Upper lobe of left lung (tissue), 6 donors: ENCODE results near the gene FKBP3. TPM values are rescaled to one million over a fixed set of nuclear protein-coding genes. Genes with fewer than 3 reads are reported as not detected.

Experiments used
- ATAC-seq, 2 donors: fragments of 200-7000 bp; cut with Tn5 transposase; one replicate each; pipeline ENCODE4 v1.9.1; 2022; ENCODE audit warnings: mild to moderate bottlenecking in 2 of 2, moderate library complexity in 2 of 2; ENCODE audit not compliant: low FRiP score in 2 of 2
- DNase-seq, 2 donors: peaks; one replicate each; pipeline ENCODE4 v3.0.0-alpha.2; 2019 to 2020
- H3K27ac ChIP-seq, 4 donors: fragments of 200-600 bp; sonication (generic); one replicate each; pipeline ENCODE4 v1.5.1; 2016 to 2019
- H3K27me3 ChIP-seq, 4 donors: fragments of 200-600 bp; sonication (generic); one replicate each; pipeline ENCODE4 v1.5.1; 2017 to 2019
- H3K36me3 ChIP-seq, 4 donors: fragments of 200-600 bp; sonication (generic); one replicate each; pipeline ENCODE4 v1.5.1; 2016 to 2019
- H3K4me1 ChIP-seq, 4 donors: fragments of 200-600 bp; sonication (generic); one replicate each; pipeline ENCODE4 v1.5.1; 2018 to 2019
- H3K4me3 ChIP-seq, 4 donors: fragments of 200-600 bp; sonication (generic); one replicate each; pipeline ENCODE4 v1.5.1; 2017 to 2019; ENCODE audit warnings: mild to moderate bottlenecking in 2 of 4, moderate library complexity in 1 of 4
- H3K9me3 ChIP-seq, 4 donors: fragments of 200-600 bp; sonication (generic); one replicate each; pipeline ENCODE4 v1.5.1; 2018 to 2019
- EP300 ChIP-seq, 4 donors: sonication (generic); formaldehyde crosslinking; IDR thresholded peaks; one replicate each; pipeline ENCODE4 v1.5.1; 2017; ENCODE audit warnings: antibody characterized with exemption in 4 of 4, control low read depth in 2 of 4
- POLR2A ChIP-seq, 4 donors: fragments of 450-650 bp; IDR thresholded peaks; one replicate each; pipeline ENCODE4 v1.5.1; 2016 to 2017; ENCODE audit warnings: antibody characterized with exemption in 4 of 4, mild to moderate bottlenecking in 2 of 4
- POLR2AphosphoS5 ChIP-seq, 2 donors: sonication (generic); formaldehyde crosslinking; IDR thresholded peaks; one replicate each; pipeline ENCODE4 v1.5.1; 2017; ENCODE audit warnings: antibody characterized with exemption in 2 of 2
- WGBS, 2 donors: methylation state at CpG; one replicate each; pipeline ENCODE4 v1.1.5; 2017 to 2018; 5-methylcytosine and 5-hydroxymethylcytosine counted together
- total RNA-seq, 6 donors: library from RNA; depleted of rRNA in 4 of 6; stranded (reverse); fragments of >200 nt in 4 of 6; gene quantifications; one replicate each; pipeline versions ENCODE4 v1.1.0 to v1.2.1, GENCODE V29; 2016 to 2021
- TF ChIP-seq, protein P1 (sequence below), 6 experiments: fragments of 450-650 bp in 4 of 6; fragments of 200-600 bp in 2 of 6; sonication (generic) in 2 of 6; IDR thresholded peaks; one replicate each; pipeline ENCODE4 v1.5.1; 2016 to 2019; ENCODE audit warnings: antibody characterized with exemption in 6 of 6
- donor health status: DM: no; HTN: no; CAD: no; lungs with moderate emphysema.
- donor health status: DM: no; HTN: yes; CAD: no; lungs with severe emphysema.

The FKBP3 gene
- total RNA-seq, 6 donors from 2014 or later: 10.5 to 54.1 (median 27.1) TPM

DNA sequence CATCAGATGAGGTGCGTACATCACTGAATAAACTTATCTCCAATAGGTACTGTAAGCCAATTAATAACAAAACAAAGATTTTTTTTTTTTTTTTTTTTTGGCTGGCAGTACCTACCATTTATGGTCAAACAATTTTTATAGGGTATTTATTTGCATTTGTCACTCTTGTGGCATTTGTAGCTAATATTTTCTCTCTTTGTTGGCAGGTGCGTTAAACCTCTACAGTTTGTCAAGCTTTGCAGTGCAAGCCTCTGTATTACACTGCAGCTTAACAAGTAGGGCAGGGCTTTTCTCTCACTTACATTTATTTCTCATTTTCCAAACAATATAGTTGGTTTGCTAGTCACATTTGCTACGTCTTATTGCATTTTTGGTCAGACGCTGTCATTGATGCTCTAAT is 38.1 kb downstream of the FKBP3 start:
- Histone ChIP-seq H3K4me1 (peaks cover 0 to 4% (median 0%) of the 10 kb centered on the region in 4 donors), H3K27ac (no peak overlapping the region), H3K9me3 (no peaks in the 10 kb centered on the region), H3K4me3 (no peak overlapping the region), H3K36me3 (peaks cover 13 to 62% (median 21%) of the 10 kb centered on the region in 4 donors), H3K27me3 (no peaks in the 10 kb centered on the region)
- no peak for TF ChIP-seq POLR2AphosphoS5 (IDR thresholded peaks at IDR 0.05)
- TF ChIP-seq, protein P1, sequence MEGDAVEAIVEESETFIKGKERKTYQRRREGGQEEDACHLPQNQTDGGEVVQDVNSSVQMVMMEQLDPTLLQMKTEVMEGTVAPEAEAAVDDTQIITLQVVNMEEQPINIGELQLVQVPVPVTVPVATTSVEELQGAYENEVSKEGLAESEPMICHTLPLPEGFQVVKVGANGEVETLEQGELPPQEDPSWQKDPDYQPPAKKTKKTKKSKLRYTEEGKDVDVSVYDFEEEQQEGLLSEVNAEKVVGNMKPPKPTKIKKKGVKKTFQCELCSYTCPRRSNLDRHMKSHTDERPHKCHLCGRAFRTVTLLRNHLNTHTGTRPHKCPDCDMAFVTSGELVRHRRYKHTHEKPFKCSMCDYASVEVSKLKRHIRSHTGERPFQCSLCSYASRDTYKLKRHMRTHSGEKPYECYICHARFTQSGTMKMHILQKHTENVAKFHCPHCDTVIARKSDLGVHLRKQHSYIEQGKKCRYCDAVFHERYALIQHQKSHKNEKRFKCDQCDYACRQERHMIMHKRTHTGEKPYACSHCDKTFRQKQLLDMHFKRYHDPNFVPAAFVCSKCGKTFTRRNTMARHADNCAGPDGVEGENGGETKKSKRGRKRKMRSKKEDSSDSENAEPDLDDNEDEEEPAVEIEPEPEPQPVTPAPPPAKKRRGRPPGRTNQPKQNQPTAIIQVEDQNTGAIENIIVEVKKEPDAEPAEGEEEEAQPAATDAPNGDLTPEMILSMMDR (IDR thresholded peaks at IDR 0.05): no peak
- TF ChIP-seq POLR2A (IDR thresholded peaks at IDR 0.05): no peak
- TF ChIP-seq EP300 (IDR thresholded peaks at IDR 0.05): no peak
- DNase-seq (no peak), ATAC-seq (no peak)
- 96 to 99% methylated on average over 4 of the region's 4 CpGs for WGBS, 2 donors

DNA sequence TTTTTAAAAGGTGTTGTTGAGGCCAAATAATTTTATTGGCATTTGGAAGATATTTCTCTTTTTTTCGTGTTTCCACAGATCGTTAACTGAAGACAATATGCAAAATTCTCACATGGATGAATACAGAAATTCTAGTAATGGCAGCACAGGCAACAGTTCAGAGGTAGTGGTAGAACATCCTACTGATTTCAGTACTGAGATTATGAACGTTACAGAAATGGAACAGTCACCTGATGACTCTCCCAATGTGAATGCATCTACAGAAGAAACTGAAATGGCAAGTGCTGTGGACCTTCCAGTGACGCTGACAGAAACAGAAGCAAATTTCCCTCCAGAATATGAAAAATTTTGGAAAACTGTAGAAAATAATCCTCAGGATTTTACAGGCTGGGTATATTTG is 39.1 kb downstream of the FKBP3 start:
- TF ChIP-seq POLR2AphosphoS5 (IDR thresholded peaks at IDR 0.05) (no peak), EP300 (IDR thresholded peaks at IDR 0.05) (no peak), POLR2A (IDR thresholded peaks at IDR 0.05) (no peak)
- TF ChIP-seq, protein P1 (IDR thresholded peaks at IDR 0.05): no peak
- Histone ChIP-seq H3K27me3 (no peaks in the 10 kb centered on the region), H3K4me1 (peaks cover 0 to 4% (median 2%) of the 10 kb centered on the region in 4 donors), H3K9me3 (no peaks in the 10 kb centered on the region), H3K27ac (no peak overlapping the region), H3K4me3 (no peak overlapping the region), H3K36me3 (peaks cover 13 to 51% (median 19%) of the 10 kb centered on the region in 4 donors)
- WGBS, 2 donors: 91 to 93% methylated on average over 4 of the region's 4 CpGs
- no peak for ATAC-seq
- DNase-seq: no peak

DNA sequence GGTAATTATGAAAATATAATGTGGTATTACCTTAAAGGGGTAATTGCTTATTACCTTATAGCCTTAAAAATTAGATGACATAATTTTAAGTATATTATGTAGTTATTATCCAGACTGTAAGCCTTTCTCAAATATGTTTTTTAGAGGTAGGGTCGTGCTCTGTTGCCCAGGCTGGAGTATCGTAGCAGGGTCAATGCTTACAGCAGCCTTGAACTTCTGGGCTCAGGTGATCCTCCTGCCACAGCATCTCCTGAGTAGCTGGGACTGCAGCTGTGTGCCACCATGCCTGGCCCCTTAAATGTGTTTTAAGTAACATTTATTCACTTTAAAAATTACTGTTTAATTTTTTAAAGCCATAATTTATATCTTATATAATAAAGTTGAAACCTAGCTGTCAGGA is 40.0 kb downstream of the FKBP3 start:
- H3K27me3 ChIP-seq: no peaks in the 10 kb centered on the region
- no peaks in the 10 kb centered on the region for H3K9me3 ChIP-seq
- ATAC-seq (no peak), DNase-seq (no peak)
- H3K4me3 ChIP-seq: no peak overlapping the region
- TF ChIP-seq, protein P1 (IDR thresholded peaks at IDR 0.05): no peak
- TF ChIP-seq POLR2A (IDR thresholded peaks at IDR 0.05): no peak
- H3K36me3 ChIP-seq: peaks cover 13 to 43% (median 19%) of the 10 kb centered on the region in 4 donors
- no peak overlapping the region for H3K27ac ChIP-seq
- peaks cover 0 to 7% (median 5%) of the 10 kb centered on the region in 4 donors for H3K4me1 ChIP-seq
- 95 to 97% methylated on average over 2 of the region's 2 CpGs for WGBS, 2 donors

DNA sequence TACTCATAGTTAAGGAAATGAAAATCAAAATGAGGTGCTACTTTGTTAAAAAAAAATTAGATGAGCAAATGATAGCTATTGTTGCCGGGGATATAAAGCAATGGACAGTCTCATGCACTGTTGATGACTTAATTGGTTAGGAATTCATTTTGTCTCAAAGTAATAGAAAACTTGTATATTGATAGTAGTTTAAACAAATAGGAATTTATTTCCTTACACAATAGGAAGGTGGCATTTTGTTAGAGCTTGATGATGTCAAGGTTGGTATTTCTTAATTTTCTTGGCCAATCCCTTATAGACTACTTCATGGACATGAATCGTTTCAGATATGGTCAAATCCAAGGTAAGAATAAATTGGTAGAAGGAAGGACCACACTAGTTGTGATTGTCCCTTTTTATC is 42.6 kb downstream of the FKBP3 start:
- Histone ChIP-seq H3K27ac (no peak overlapping the region), H3K4me3 (no peak overlapping the region), H3K36me3 (peaks cover 8 to 17% (median 9%) of the 10 kb centered on the region in 4 donors), H3K4me1 (peaks cover 0 to 17% (median 8%) of the 10 kb centered on the region in 4 donors), H3K27me3 (no peaks in the 10 kb centered on the region), H3K9me3 (no peaks in the 10 kb centered on the region)
- ATAC-seq: no peak
- DNase-seq: no peak
- TF ChIP-seq EP300 (IDR thresholded peaks at IDR 0.05): no peak
- 81 to 94% methylated on average over 2 of the region's 2 CpGs for WGBS, 2 donors

DNA sequence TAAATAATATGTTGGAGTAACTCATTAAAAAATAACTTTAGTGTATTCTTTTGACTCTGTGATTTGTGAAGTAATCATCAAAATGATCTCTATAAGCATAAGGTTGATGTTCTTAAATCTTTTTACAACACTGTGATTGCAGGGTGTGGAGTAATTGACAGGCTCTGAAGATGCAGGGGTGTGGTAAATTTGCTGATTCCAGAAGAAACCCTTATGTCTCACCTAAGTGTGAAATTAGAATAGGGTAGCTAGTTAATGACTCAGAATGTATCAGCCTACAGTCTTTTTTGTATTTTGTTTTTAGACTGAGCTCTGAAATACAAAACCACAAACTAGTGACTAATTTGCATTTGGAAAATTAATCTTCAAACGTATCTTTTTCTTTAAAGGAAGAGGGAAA is 44.5 kb downstream of the FKBP3 start:
- no peak for ATAC-seq
- WGBS, 2 donors: 37 to 44% methylated on average over 1 of the region's 1 CpG
- Histone ChIP-seq H3K36me3 (no peaks in the 10 kb centered on the region), H3K27ac (no peak overlapping the region), H3K27me3 (no peaks in the 10 kb centered on the region), H3K9me3 (no peaks in the 10 kb centered on the region), H3K4me3 (no peak overlapping the region), H3K4me1 (peaks cover 17 to 31% (median 22%) of the 10 kb centered on the region in 4 donors)
- TF ChIP-seq EP300 (IDR thresholded peaks at IDR 0.05): no peak
- no peak for TF ChIP-seq POLR2A (IDR thresholded peaks at IDR 0.05)
- no peak for TF ChIP-seq POLR2AphosphoS5 (IDR thresholded peaks at IDR 0.05)
- TF ChIP-seq, protein P1 (IDR thresholded peaks at IDR 0.05): no peak
- no peak for DNase-seq
